CD4-positive, alpha-beta T cell treated with Interleukin-17A for 4 hours (primary cell): Measurements from ENCODE around the gene FAM89B.

Experiments
- DNase-seq: peaks from one replicate; pipeline ENCODE4 v3.0.0-alpha.2; 2020; ENCODE audit warnings: mixed read lengths

Gene FAM89B

GRCh38 chr11:65539744-65540289 lies 32.5 kb upstream of the FAM89B start:
- no peak for DNase-seq

- peak; percentile 94 for DNase-seq
Observed at GRCh38 chr11:65540290-65541092, 31.8 kb upstream of the FAM89B start.

- DNase-seq, result no peak
Observed at GRCh38 chr11:65541093-65541982, 31.0 kb upstream of the FAM89B start.

- DNase-seq, result no peak
Observed at GRCh38 chr11:65542738-65543390, 29.5 kb upstream of the FAM89B start.

DNA sequence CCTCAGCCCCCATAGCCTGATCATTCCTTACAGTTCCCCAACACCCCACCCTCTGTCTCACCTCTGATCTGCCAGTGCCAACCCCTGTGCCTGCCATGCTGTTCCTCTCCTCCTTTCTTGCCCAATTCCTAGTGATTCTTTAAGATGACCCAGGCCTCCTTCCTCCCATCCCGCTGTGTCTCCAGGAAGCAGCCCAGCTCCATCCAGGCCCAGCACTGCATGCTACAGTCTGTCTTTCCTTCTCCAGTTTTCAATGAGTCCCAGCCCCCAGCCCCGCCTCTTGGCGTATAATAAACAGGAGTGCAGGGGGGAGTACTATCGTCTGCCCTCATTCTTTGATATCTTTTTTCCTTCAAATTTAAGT lies 26.5 kb upstream of the FAM89B start:
- no peak for DNase-seq

- DNase-seq, result peak; percentile 99
Observed at GRCh38 chr11:65546217-65546958, 25.9 kb upstream of the FAM89B start.

DNA sequence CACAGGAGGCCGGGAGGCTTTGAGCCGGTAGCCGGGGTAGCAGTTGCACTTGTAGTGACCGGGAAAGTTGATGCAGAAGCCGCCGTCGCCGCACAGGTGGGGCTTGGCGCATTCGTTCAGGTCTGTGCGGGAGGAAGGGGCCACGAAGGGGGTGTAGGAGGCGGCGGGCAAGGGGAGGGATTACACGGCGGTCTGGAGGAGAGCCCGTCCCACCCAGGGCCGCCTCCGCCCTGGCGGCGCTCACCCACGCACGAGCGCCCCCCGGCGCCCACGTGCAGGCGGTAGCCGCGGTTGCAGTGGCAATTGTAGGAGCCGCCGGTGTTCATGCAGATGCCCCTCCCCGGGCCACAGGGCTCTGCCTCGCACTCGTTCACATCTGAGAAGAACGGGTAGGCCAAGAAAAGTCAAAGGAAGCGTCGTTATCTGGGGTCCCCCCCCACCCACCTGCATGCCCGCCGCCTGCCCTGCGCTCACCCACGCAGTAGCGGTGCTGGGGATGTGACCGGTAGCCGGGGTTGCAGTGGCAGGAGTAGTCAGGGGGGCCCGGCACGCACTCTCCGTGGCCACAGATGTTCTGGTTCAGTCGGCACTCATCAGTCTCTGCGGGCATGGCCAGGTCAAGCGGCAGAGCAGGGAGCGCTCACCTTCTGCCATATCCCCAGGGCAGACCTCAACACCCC lies 24.8 kb upstream of the FAM89B start:
- peak; percentile 59 for DNase-seq

- no peak for DNase-seq
Observed at GRCh38 chr11:65548395-65548794, 23.9 kb upstream of the FAM89B start.

DNA sequence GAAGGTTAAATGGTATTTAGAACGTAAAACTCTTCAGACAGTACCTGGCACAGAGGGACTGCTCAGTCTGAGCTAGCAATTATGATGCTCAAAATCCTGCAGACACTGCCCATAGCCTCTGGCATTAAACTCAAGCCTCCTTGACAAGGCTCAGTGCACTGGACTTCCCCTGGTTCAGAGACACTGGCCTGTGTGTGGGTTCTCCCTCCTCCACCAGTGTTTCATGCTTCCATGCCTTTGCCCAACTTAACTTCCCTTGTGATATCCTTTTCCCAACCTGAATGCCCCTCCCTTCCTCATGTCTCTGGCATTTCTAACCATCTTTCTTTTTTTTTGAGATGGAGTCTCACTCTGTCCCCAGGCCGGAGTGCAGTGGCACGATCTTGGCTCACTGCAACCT lies 23.2 kb upstream of the FAM89B start:
- DNase-seq, result no peak

DNA sequence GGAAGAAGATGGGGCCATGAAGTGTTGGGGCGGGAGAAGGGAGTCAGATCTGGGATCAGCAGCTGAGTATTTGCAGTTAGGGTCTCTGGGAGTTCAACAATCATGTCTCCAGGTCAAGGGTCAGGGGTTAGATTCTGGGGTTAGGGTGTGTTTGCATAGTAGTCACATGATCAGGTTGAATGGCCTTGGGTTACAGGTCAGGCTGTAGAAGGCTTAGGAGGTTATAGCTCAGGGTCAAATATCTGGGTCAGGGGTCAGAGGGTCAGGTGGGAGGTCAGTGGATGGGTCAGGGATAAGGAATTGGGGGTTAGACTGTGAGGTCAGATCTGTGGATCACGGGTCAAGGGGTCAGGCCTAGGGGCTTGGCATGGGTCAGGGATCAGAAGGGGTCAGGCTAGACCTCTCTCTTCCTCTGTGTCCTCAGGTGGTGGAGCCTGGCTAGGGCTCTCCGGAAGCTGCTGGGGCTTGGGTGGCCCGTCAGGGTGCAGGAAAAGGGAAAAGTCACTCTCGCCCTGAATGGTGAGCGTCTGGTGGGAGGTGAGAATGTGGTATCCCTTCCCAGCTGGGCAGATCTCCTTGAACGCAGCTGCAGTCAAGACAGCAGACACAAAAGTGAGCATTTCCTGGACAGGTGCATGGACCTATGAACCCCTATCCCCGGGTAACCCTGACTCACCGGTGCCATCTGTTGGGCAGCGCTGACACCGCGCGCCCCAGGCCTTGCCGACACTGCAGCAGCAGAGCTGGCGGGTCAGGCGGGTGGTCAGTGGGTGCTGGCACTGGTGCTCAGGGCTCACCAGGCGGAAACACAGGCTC lies 20.6 kb upstream of the FAM89B start:
- peak; percentile 77 for DNase-seq

GRCh38 chr11:65552388-65552951 lies 19.9 kb upstream of the FAM89B start:
- no peak for DNase-seq

DNA sequence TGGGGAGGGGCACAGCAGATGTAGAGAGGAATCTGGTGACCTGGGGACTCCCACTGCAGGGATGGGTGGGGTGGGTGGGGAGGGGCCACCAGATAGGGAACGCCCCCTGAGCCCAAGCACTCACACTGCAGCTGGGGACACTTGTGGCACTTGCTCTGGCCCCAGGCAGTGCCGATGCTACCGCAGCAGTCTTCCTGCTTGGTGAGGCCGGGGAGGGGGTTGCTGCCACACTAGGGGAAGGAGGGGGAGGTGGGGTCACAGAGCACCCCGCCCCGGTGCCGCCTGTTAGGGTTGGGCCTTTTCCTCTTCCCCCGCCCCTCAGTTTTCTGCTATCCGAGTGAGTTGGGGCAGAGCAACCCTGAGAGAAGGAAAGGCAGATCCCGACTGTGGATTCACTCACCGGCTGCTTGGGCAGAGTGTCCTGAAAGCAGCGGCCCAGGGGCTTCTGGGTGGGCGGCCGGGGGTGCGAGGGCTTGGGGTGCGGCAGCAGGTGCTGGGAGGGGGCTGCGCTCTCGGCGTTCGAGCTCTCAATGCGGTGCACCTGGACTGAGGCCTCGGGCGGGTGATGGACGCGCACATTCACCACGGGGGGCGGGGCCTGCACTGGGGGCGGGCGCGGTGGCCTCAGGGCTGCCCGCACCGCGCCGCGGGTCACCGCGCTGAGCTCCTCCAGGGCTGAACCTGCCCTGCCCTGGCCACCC lies 18.9 kb upstream of the FAM89B start:
- peak; percentile 90 for DNase-seq

- peak; percentile 40 for DNase-seq
Observed at GRCh38 chr11:65554057-65554818, 18.1 kb upstream of the FAM89B start.

DNA sequence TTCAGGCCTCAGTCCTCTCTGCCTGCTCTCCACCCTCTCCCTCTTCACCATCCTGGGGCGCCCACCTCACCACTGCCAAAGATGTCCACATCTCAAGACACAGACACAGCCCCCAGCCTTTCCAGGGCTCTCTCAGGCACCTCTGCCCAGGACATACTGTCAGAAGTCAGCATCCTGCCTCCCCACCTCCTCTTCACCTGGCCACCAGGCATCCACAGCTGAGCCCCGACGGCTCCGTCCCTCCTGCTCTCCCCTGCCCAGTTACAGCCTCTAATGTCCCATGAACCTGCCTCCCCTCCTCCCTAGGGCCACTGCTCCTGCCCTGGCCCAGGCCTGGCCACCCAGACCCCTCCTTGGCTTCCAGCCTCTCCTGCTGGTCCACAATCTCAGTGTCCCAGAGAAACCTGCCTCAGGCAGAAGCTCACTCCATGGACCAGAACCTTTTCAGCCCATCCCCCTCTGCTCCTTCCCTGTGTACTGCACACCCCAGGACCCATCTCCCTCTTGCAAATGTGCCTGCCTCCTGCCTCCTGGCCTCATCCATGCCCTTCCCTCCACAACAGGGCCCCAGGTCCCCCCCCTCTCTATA lies 17.4 kb upstream of the FAM89B start:
- no peak for DNase-seq

DNA sequence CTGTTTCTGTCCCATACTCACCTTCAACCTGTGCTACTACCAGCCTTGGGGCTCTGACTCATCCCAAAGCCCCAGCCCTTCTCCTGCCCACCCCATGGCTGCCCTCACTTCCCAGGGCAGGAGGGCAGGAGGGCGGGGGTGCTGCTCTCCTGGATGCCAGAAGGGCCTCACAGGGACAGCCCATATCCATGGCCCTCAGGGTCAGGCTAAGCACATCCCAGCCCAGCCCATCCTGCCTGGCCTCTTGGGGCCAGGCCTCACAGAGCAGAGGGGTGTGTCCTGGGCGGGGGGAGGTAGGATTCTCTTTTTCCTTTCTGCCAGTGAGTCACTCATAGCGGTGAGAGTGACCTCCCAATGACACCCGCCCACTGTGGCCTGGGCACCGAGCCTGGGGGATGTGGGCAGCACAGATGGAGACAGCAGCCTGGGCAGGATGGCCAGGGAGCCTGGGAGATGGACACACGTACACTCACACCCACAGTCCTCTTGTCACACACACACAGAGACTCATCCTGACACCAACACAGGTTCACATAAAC lies 16.6 kb upstream of the FAM89B start:
- peak; percentile 35 for DNase-seq

DNA sequence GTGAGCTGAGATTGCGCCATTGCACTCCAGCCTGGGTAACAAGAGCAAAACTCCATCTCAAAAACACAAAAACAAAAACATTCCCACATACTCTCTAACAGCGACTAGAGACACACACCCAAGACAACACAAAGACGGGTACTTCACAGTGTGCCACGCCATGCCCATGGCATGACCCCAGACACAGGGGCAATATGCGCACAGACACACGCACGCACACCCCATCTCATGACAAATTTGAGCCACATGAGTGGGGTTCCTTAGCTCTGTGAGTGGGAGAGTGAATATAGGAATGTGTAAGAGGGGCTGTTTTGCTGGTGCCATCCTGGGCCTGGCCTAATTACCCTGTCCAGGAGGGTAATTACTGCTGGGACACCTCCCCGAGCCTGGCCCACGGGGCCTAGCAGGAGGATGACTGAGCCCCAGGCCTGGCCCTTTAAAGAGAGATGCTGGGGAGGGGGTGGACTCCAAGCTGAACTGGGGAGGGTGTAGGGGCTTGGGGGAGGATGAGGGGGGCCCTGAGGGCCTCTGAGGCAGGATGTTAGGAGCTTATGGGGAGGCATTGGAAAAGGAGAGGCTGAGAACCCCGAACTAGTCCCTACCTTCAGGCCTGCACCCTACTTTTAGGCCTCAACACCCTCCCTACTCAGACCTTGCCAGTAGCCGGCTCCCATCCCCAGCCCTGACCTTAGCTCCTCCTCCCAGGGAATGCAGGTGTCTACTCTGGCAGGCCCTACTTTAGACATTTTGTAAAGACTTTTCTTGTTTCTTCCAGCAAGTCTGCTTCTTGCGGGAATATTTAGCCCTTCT lies 15.7 kb upstream of the FAM89B start:
- no peak for DNase-seq

- peak; percentile 43 for DNase-seq
Observed at GRCh38 chr11:65557280-65558001, 14.9 kb upstream of the FAM89B start.
